ENCODE measurements around the gene PSRC1. TPM values are rescaled to one million over a fixed set of nuclear protein-coding genes. Genes with fewer than 3 reads are reported as not detected.
A peak's percentile ranks its signal among the peaks of the same experiment; 100 is the strongest.

Gene PSRC1
- polyA plus RNA-seq, 2 donors = 6.3 to 10.4 TPM

- Histone ChIP-seq H3K4me3 (ENCODE audit: low read depth in 1 of 2, low read length in 2 of 2) (peak overlapping the region; percentile 34 to 38), H3K27ac (ENCODE audit: low read depth in 2 of 2, low read length in 1 of 2) (peak overlapping the region; percentile 87 to 95), H3K4me1 (ENCODE audit: control insufficient read depth in 2 of 2, insufficient read depth in 2 of 2, low read length in 1 of 2) (peaks cover 13 to 37% of the 10 kb centered on the region in 2 donors), H3K9me3 (ENCODE audit: control insufficient read depth in 2 of 2, insufficient read depth in 1 of 2, low read depth in 1 of 2, low read length in 1 of 2) (peaks cover 0 to 2% of the 10 kb centered on the region in 2 donors), H3K27me3 (ENCODE audit: control insufficient read depth in 1 of 2, insufficient read depth in 2 of 2, low read length in 2 of 2) (no peaks in the 10 kb centered on the region), H3K36me3 (ENCODE audit: control insufficient read depth in 2 of 2, insufficient read depth in 2 of 2, low read length in 1 of 2) (peaks cover 0 to 13% of the 10 kb centered on the region in 2 donors)
- WGBS, 2 donors = 52 to 54% methylated on average over 7 of the region's 7 CpGs
Observed at GRCh38 chr1:109254621-109255096, 28.3 kb downstream of the PSRC1 start.

- peaks cover 0 to 2% of the 10 kb centered on the region in 2 donors for H3K9me3 ChIP-seq (ENCODE audit: control insufficient read depth in 2 of 2, insufficient read depth in 1 of 2, low read depth in 1 of 2, low read length in 1 of 2)
- peaks cover 13 to 39% of the 10 kb centered on the region in 2 donors for H3K4me1 ChIP-seq (ENCODE audit: control insufficient read depth in 2 of 2, insufficient read depth in 2 of 2, low read length in 1 of 2)
- H3K36me3 ChIP-seq (ENCODE audit: control insufficient read depth in 2 of 2, insufficient read depth in 2 of 2, low read length in 1 of 2) = peaks cover 0 to 13% of the 10 kb centered on the region in 2 donors
- 26 to 39% methylated on average over 8 to 9 of the region's 9 CpGs for WGBS, 2 donors
- H3K27me3 ChIP-seq (ENCODE audit: control insufficient read depth in 1 of 2, insufficient read depth in 2 of 2, low read length in 2 of 2) = no peaks in the 10 kb centered on the region
- peak overlapping the region; percentile 87 to 95 for H3K27ac ChIP-seq (ENCODE audit: low read depth in 2 of 2, low read length in 1 of 2)
- H3K4me3 ChIP-seq (ENCODE audit: low read depth in 1 of 2, low read length in 2 of 2) = peak overlapping the region; percentile 38 to 50
Observed at GRCh38 chr1:109253803-109254620, 28.9 kb downstream of the PSRC1 start.

GRCh38 chr1:109252893-109253802 lies 29.8 kb downstream of the PSRC1 start:
- Histone ChIP-seq H3K4me3 (ENCODE audit: low read depth in 1 of 2, low read length in 2 of 2) (peak overlapping the region; percentile 38 to 50), H3K4me1 (ENCODE audit: control insufficient read depth in 2 of 2, insufficient read depth in 2 of 2, low read length in 1 of 2) (peaks cover 13 to 41% of the 10 kb centered on the region in 2 donors), H3K9me3 (ENCODE audit: control insufficient read depth in 2 of 2, insufficient read depth in 1 of 2, low read depth in 1 of 2, low read length in 1 of 2) (peaks cover 0 to 2% of the 10 kb centered on the region in 2 donors), H3K27ac (ENCODE audit: low read depth in 2 of 2, low read length in 1 of 2) (peak overlapping the region; percentile 87 to 95), H3K36me3 (ENCODE audit: control insufficient read depth in 2 of 2, insufficient read depth in 2 of 2, low read length in 1 of 2) (peaks cover 0 to 8% of the 10 kb centered on the region in 2 donors), H3K27me3 (ENCODE audit: control insufficient read depth in 1 of 2, insufficient read depth in 2 of 2, low read length in 2 of 2) (no peaks in the 10 kb centered on the region)
- 62 to 67% methylated on average over 33 of the region's 33 CpGs for WGBS, 2 donors

GRCh38 chr1:109252167-109252892 lies 30.6 kb downstream of the PSRC1 start:
- Histone ChIP-seq H3K36me3 (ENCODE audit: control insufficient read depth in 2 of 2, insufficient read depth in 2 of 2, low read length in 1 of 2) (peaks cover 0 to 8% of the 10 kb centered on the region in 2 donors), H3K4me1 (ENCODE audit: control insufficient read depth in 2 of 2, insufficient read depth in 2 of 2, low read length in 1 of 2) (peaks cover 13 to 41% of the 10 kb centered on the region in 2 donors), H3K27me3 (ENCODE audit: control insufficient read depth in 1 of 2, insufficient read depth in 2 of 2, low read length in 2 of 2) (no peaks in the 10 kb centered on the region), H3K9me3 (ENCODE audit: control insufficient read depth in 2 of 2, insufficient read depth in 1 of 2, low read depth in 1 of 2, low read length in 1 of 2) (peaks cover 0 to 2% of the 10 kb centered on the region in 2 donors), H3K27ac (ENCODE audit: low read depth in 2 of 2, low read length in 1 of 2) (peak overlapping the region in 1 of 2 donors; percentile 95), H3K4me3 (ENCODE audit: low read depth in 1 of 2, low read length in 2 of 2) (no peak overlapping the region)
- WGBS, 2 donors = 95 to 96% methylated on average over 30 to 31 of the region's 31 CpGs

GRCh38 chr1:109251277-109252166 lies 31.4 kb downstream of the PSRC1 start:
- peaks cover 0 to 2% of the 10 kb centered on the region in 2 donors for H3K9me3 ChIP-seq (ENCODE audit: control insufficient read depth in 2 of 2, insufficient read depth in 1 of 2, low read depth in 1 of 2, low read length in 1 of 2)
- H3K4me1 ChIP-seq (ENCODE audit: control insufficient read depth in 2 of 2, insufficient read depth in 2 of 2, low read length in 1 of 2) = peaks cover 13 to 41% of the 10 kb centered on the region in 2 donors
- whole genome bisulfite sequencing, 2 donors = 95% methylated on average over 32 of the region's 32 CpGs
- H3K36me3 ChIP-seq (ENCODE audit: control insufficient read depth in 2 of 2, insufficient read depth in 2 of 2, low read length in 1 of 2) = peaks cover 0 to 8% of the 10 kb centered on the region in 2 donors
- H3K4me3 ChIP-seq (ENCODE audit: low read depth in 1 of 2, low read length in 2 of 2) = no peak overlapping the region
- H3K27ac ChIP-seq (ENCODE audit: low read depth in 2 of 2, low read length in 1 of 2) = no peak overlapping the region
- H3K27me3 ChIP-seq (ENCODE audit: control insufficient read depth in 1 of 2, insufficient read depth in 2 of 2, low read length in 2 of 2) = no peaks in the 10 kb centered on the region

GRCh38 chr1:109250454-109251276 lies 32.3 kb downstream of the PSRC1 start:
- H3K4me3 ChIP-seq (ENCODE audit: low read depth in 1 of 2, low read length in 2 of 2) = peak overlapping the region; percentile 74 to 95
- peaks cover 13 to 41% of the 10 kb centered on the region in 2 donors for H3K4me1 ChIP-seq (ENCODE audit: control insufficient read depth in 2 of 2, insufficient read depth in 2 of 2, low read length in 1 of 2)
- 79 to 81% methylated on average over 33 of the region's 33 CpGs for WGBS, 2 donors
- peaks cover 0 to 8% of the 10 kb centered on the region in 2 donors for H3K36me3 ChIP-seq (ENCODE audit: control insufficient read depth in 2 of 2, insufficient read depth in 2 of 2, low read length in 1 of 2)
- H3K27me3 ChIP-seq (ENCODE audit: control insufficient read depth in 1 of 2, insufficient read depth in 2 of 2, low read length in 2 of 2) = no peaks in the 10 kb centered on the region
- peaks cover 0 to 2% of the 10 kb centered on the region in 2 donors for H3K9me3 ChIP-seq (ENCODE audit: control insufficient read depth in 2 of 2, insufficient read depth in 1 of 2, low read depth in 1 of 2, low read length in 1 of 2)
- peak overlapping the region in 1 of 2 donors; percentile 19 for H3K27ac ChIP-seq (ENCODE audit: low read depth in 2 of 2, low read length in 1 of 2)

- peaks cover 0 to 8% of the 10 kb centered on the region in 2 donors for H3K36me3 ChIP-seq (ENCODE audit: control insufficient read depth in 2 of 2, insufficient read depth in 2 of 2, low read length in 1 of 2)
- peaks cover 9 to 33% of the 10 kb centered on the region in 2 donors for H3K4me1 ChIP-seq (ENCODE audit: control insufficient read depth in 2 of 2, insufficient read depth in 2 of 2, low read length in 1 of 2)
- H3K9me3 ChIP-seq (ENCODE audit: control insufficient read depth in 2 of 2, insufficient read depth in 1 of 2, low read depth in 1 of 2, low read length in 1 of 2) = peaks cover 0 to 2% of the 10 kb centered on the region in 2 donors
- no peaks in the 10 kb centered on the region for H3K27me3 ChIP-seq (ENCODE audit: control insufficient read depth in 1 of 2, insufficient read depth in 2 of 2, low read length in 2 of 2)
- peak overlapping the region; percentile 74 to 95 for H3K4me3 ChIP-seq (ENCODE audit: low read depth in 1 of 2, low read length in 2 of 2)
- peak overlapping the region; percentile 19 to 55 for H3K27ac ChIP-seq (ENCODE audit: low read depth in 2 of 2, low read length in 1 of 2)
- WGBS, 2 donors = 2 to 7% methylated on average over 26 to 80 of the region's 80 CpGs
Observed at GRCh38 chr1:109249654-109250401, 33.1 kb downstream of the PSRC1 start.
